GM21737 (cell line): ENCODE results near the gene KCNG2.

Experiments
- ATAC-seq: cut with Tn5 transposase; IDR thresholded peaks from one replicate; pipeline ENCODE4 v1.9.1; 2021; ENCODE audit warnings: mild to moderate bottlenecking, moderate library complexity; ENCODE audit not compliant: unreplicated experiment

KCNG2 gene

GRCh38 chr18:79919089-79919488 lies 121.4 kb downstream of the KCNG2 start:
- ATAC-seq = no peak

- no peak for ATAC-seq
These were observed 124.5 kb downstream of the KCNG2 start for GRCh38 chr18:79921984-79922965.

- ATAC-seq = no peak
These were observed 125.3 kb downstream of the KCNG2 start for GRCh38 chr18:79922971-79923411.

- no peak for ATAC-seq
These were observed 126.3 kb downstream of the KCNG2 start for GRCh38 chr18:79923896-79924585.

GRCh38 chr18:79924814-79925731 lies 127.3 kb downstream of the KCNG2 start:
- ATAC-seq = no peak

GRCh38 chr18:79926306-79926705 lies 128.6 kb downstream of the KCNG2 start:
- ATAC-seq = no peak

GRCh38 chr18:79926715-79927606 lies 129.2 kb downstream of the KCNG2 start:
- no peak for ATAC-seq

GRCh38 chr18:79927607-79928562 lies 130.1 kb downstream of the KCNG2 start:
- no peak for ATAC-seq

- ATAC-seq = no peak
These were observed 130.8 kb downstream of the KCNG2 start for GRCh38 chr18:79928563-79928960.

GRCh38 chr18:79930020-79930642 lies 132.4 kb downstream of the KCNG2 start:
- no peak for ATAC-seq

- no peak for ATAC-seq
These were observed 133.7 kb downstream of the KCNG2 start for GRCh38 chr18:79931475-79931874.

- no peak for ATAC-seq
These were observed 135.2 kb downstream of the KCNG2 start for GRCh38 chr18:79932907-79933306.

- no peak for ATAC-seq
These were observed 136.0 kb downstream of the KCNG2 start for GRCh38 chr18:79933765-79934164.

- ATAC-seq = no peak
These were observed 136.8 kb downstream of the KCNG2 start for GRCh38 chr18:79934311-79935097.

GRCh38 chr18:79935098-79935480 lies 137.4 kb downstream of the KCNG2 start:
- no peak for ATAC-seq

GRCh38 chr18:79935499-79935898 lies 137.8 kb downstream of the KCNG2 start:
- no peak for ATAC-seq

- ATAC-seq = no peak
These were observed 138.2 kb downstream of the KCNG2 start for GRCh38 chr18:79935925-79936324.

- no peak for ATAC-seq
These were observed 138.9 kb downstream of the KCNG2 start for GRCh38 chr18:79936641-79937040.
